Activated naive CD8-positive, alpha-beta T cell treated with anti-CD3 and anti-CD28 coated beads for 36 hours (primary cell): Measurements from ENCODE around the gene DSCAML1. TPM values are rescaled to one million over a fixed set of nuclear protein-coding genes. Genes with fewer than 3 reads are reported as not detected.
A peak's percentile ranks its signal among the peaks of the same experiment; 100 is the strongest.

Experiments
- DNase-seq: peaks from one replicate; pipeline ENCODE4 v3.0.0; 2021
- H3K27ac Mint-ChIP-seq: one replicate; pipeline ENCODE4 v1.8.0; 2022; ENCODE audit warnings: mild to moderate bottlenecking, moderate library complexity, mixed read lengths
- H3K27me3 Mint-ChIP-seq: one replicate; pipeline ENCODE4 v1.8.0; 2022; ENCODE audit warnings: mild to moderate bottlenecking, mixed read lengths
- H3K36me3 Mint-ChIP-seq: one replicate; pipeline ENCODE4 v1.8.0; 2021; ENCODE audit warnings: mild to moderate bottlenecking, mixed read lengths
- H3K4me1 Mint-ChIP-seq: one replicate; pipeline ENCODE4 v1.8.0; 2021; ENCODE audit warnings: mixed read lengths
- H3K4me3 Mint-ChIP-seq: one replicate; pipeline ENCODE4 v1.8.0; 2022; ENCODE audit warnings: mild to moderate bottlenecking, moderate library complexity, mixed read lengths
- H3K9me3 Mint-ChIP-seq: one replicate; pipeline ENCODE4 v1.8.0; 2022; ENCODE audit warnings: mixed read lengths
- total RNA-seq, 2 experiments: library from RNA; stranded (reverse); gene quantifications; one replicate each; pipeline ENCODE4 v1.2.3, GENCODE V29; 2021

DSCAML1 gene
- total RNA-seq, 2 experiments from 2014 or later, result 0.87 to 0.94 TPM

GRCh38 chr11:117603932-117604331, 193.1 kb downstream of the DSCAML1 start:
- DNase-seq, result no peak
- Mint-ChIP-seq H3K27me3 (peaks cover 5% of the 10 kb centered on the region), H3K9me3 (no peaks in the 10 kb centered on the region), H3K27ac (no peak overlapping the region), H3K4me1 (peaks cover 9% of the 10 kb centered on the region), H3K36me3 (no peaks in the 10 kb centered on the region), H3K4me3 (no peak overlapping the region)

- Mint-ChIP-seq H3K27me3 (peaks cover 7% of the 10 kb centered on the region), H3K4me1 (peaks cover 3% of the 10 kb centered on the region)
Observed at GRCh38 chr11:117601006-117601708, 195.9 kb downstream of the DSCAML1 start.

DNA sequence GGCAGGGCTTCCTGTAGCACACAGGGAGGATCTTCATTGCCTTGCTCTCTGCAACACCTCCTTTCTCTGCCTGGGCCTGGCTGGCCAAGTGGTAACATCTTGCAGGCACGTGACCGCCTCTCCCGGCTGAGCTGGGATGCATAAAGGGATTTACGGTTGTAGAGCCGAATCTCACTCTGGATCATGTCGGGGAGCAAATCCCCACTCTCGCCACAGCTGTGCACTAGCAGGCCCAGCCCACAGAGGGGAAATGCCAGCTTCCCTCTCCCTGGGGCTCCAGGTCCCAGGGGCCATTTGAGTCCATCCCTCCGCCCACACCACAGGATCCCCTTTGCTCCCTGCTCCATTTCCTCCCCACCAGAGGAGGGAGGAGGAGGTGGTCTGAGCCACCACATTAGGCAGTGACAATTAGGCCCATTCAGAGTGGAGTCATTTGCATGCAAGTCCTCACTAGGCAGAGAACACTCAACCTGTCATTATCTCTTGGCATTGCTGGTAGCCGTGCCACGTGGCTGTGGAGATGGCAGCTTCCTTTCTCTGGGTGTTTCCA, 196.7 kb downstream of the DSCAML1 start:
- Mint-ChIP-seq H3K9me3 (no peaks in the 10 kb centered on the region), H3K4me1 (no peaks in the 10 kb centered on the region), H3K27me3 (peaks cover 7% of the 10 kb centered on the region), H3K27ac (no peak overlapping the region), H3K4me3 (no peak overlapping the region), H3K36me3 (no peaks in the 10 kb centered on the region)
- DNase-seq, result no peak

More at GRCh38 chr11:117601006-117601708, 195.9 kb downstream of the DSCAML1 start:
- Mint-ChIP-seq H3K36me3 (no peaks in the 10 kb centered on the region), H3K4me3 (no peak overlapping the region), H3K9me3 (no peaks in the 10 kb centered on the region), H3K27ac (no peak overlapping the region)
- no peak for DNase-seq

- Mint-ChIP-seq H3K4me3 (no peak overlapping the region), H3K27me3 (peaks cover 7% of the 10 kb centered on the region), H3K4me1 (no peaks in the 10 kb centered on the region), H3K9me3 (no peaks in the 10 kb centered on the region), H3K27ac (no peak overlapping the region), H3K36me3 (no peaks in the 10 kb centered on the region)
- DNase-seq, result peak; percentile 38
Observed at GRCh38 chr11:117597071-117597470, 199.9 kb downstream of the DSCAML1 start.

DNA sequence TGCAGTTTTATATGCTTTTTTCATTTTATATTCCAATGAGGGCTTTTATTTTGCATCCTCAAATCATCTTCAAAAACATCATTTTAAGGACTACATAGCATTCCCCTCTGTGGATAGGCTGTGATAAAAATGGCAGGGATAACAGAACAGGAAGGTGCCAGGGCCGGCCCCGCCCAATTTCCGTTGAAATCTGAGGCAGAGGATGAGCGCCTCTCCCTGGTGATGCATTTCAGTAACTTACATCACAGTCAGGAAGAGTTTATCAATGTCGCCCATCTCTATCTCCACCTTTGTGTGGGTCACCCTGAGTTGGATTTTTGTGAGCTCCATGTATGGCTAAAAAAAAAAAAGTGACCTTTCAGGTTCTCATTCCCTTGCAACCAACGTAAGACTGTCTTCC, 201.6 kb downstream of the DSCAML1 start:
- no peaks in the 10 kb centered on the region for H3K4me1 Mint-ChIP-seq
- H3K4me3 Mint-ChIP-seq, result no peak overlapping the region
- no peak for DNase-seq
- peaks cover 7% of the 10 kb centered on the region for H3K27me3 Mint-ChIP-seq
- H3K36me3 Mint-ChIP-seq, result no peaks in the 10 kb centered on the region
- no peak overlapping the region for H3K27ac Mint-ChIP-seq
- no peaks in the 10 kb centered on the region for H3K9me3 Mint-ChIP-seq

DNA sequence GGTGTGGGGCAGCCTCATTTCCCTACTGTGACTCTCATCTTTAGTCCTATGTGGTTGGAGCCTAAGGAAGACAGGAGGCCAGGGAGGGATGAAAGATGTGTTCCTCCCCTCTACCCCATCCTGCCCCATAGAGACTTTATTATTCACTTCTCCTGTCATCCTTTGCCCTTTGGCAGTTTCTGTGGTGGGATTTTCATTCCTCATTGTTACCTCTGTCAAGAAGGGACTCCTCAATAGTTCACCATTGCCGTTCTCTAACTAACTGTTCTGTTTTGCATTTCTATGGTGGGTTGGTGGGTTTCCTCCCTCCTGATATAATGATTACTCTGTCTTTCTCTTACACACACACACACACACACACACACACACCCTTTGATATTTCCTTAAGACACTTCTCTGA, 202.3 kb downstream of the DSCAML1 start:
- DNase-seq, result no peak
- Mint-ChIP-seq H3K27me3 (peaks cover 7% of the 10 kb centered on the region), H3K4me3 (no peak overlapping the region), H3K9me3 (no peaks in the 10 kb centered on the region), H3K36me3 (no peaks in the 10 kb centered on the region), H3K27ac (no peak overlapping the region), H3K4me1 (no peaks in the 10 kb centered on the region)

GRCh38 chr11:117593065-117593464, 204.0 kb downstream of the DSCAML1 start:
- no peak for DNase-seq
- Mint-ChIP-seq H3K4me1 (no peaks in the 10 kb centered on the region), H3K4me3 (no peak overlapping the region), H3K36me3 (no peaks in the 10 kb centered on the region), H3K27ac (no peak overlapping the region), H3K9me3 (no peaks in the 10 kb centered on the region), H3K27me3 (peaks cover 3% of the 10 kb centered on the region)

GRCh38 chr11:117591316-117592039, 205.5 kb downstream of the DSCAML1 start:
- Mint-ChIP-seq H3K4me3 (no peak overlapping the region), H3K4me1 (no peaks in the 10 kb centered on the region), H3K27me3 (no peaks in the 10 kb centered on the region), H3K36me3 (no peaks in the 10 kb centered on the region), H3K27ac (no peak overlapping the region), H3K9me3 (no peaks in the 10 kb centered on the region)
- DNase-seq, result no peak

DNA sequence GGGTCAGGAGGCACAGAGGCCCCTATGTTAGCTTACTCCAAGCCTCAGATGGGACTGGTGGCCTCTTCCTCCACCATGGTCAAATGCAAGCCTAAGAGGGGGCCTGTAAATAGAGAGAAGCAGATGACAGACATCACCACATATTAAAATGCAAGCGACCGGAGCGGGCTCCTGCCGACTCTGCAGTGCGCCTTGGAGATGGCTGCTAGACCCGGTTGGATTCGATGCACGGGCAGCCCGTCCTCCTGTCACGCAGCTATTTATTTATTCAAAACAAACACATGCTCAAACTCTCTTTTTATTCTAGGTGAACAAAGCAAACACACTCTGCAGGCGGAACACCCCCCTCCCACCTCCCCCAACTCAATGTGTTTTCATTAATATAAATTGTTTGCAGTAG, 208.0 kb downstream of the DSCAML1 start:
- Mint-ChIP-seq H3K27me3 (no peaks in the 10 kb centered on the region), H3K4me1 (no peaks in the 10 kb centered on the region), H3K27ac (no peak overlapping the region), H3K9me3 (no peaks in the 10 kb centered on the region), H3K36me3 (no peaks in the 10 kb centered on the region), H3K4me3 (no peak overlapping the region)
- no peak for DNase-seq

- H3K4me3 Mint-ChIP-seq, result no peak overlapping the region
- H3K27ac Mint-ChIP-seq, result no peak overlapping the region
- no peaks in the 10 kb centered on the region for H3K9me3 Mint-ChIP-seq
- no peak for DNase-seq
- H3K4me1 Mint-ChIP-seq, result no peaks in the 10 kb centered on the region
- H3K36me3 Mint-ChIP-seq, result no peaks in the 10 kb centered on the region
- no peaks in the 10 kb centered on the region for H3K27me3 Mint-ChIP-seq
Observed at GRCh38 chr11:117588166-117588810, 208.7 kb downstream of the DSCAML1 start.

DNA sequence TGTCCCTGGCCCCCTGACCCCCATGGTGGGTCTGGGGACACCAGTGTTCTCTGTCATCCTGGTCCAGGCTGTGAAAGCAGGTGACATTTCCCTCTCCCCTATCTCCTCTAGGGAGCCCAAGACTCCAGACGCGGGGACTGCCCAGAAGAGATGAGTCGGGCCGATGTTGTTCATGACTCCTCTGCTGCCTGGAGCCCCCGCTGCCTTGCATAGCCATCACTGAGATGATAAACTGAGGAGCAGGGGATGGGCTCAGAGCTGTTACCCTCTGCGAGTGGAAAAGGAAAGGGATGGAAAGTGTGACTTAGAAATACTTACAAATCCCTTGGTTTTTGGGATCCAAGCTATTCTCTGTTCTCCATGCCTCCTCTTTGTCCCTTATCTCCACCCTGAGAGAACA, 209.6 kb downstream of the DSCAML1 start:
- H3K4me1 Mint-ChIP-seq, result no peaks in the 10 kb centered on the region
- no peak overlapping the region for H3K27ac Mint-ChIP-seq
- no peaks in the 10 kb centered on the region for H3K27me3 Mint-ChIP-seq
- no peak overlapping the region for H3K4me3 Mint-ChIP-seq
- DNase-seq, result no peak
- no peaks in the 10 kb centered on the region for H3K9me3 Mint-ChIP-seq
- H3K36me3 Mint-ChIP-seq, result no peaks in the 10 kb centered on the region

GRCh38 chr11:117586392-117586791, 210.6 kb downstream of the DSCAML1 start:
- Mint-ChIP-seq H3K36me3 (no peaks in the 10 kb centered on the region), H3K4me3 (no peak overlapping the region), H3K27ac (no peak overlapping the region), H3K9me3 (no peaks in the 10 kb centered on the region), H3K27me3 (no peaks in the 10 kb centered on the region), H3K4me1 (no peaks in the 10 kb centered on the region)
- DNase-seq, result no peak

GRCh38 chr11:117585631-117586030, 211.4 kb downstream of the DSCAML1 start:
- no peak for DNase-seq
- Mint-ChIP-seq H3K4me3 (no peak overlapping the region), H3K27ac (no peak overlapping the region), H3K4me1 (no peaks in the 10 kb centered on the region), H3K36me3 (no peaks in the 10 kb centered on the region), H3K9me3 (no peaks in the 10 kb centered on the region), H3K27me3 (no peaks in the 10 kb centered on the region)

DNA sequence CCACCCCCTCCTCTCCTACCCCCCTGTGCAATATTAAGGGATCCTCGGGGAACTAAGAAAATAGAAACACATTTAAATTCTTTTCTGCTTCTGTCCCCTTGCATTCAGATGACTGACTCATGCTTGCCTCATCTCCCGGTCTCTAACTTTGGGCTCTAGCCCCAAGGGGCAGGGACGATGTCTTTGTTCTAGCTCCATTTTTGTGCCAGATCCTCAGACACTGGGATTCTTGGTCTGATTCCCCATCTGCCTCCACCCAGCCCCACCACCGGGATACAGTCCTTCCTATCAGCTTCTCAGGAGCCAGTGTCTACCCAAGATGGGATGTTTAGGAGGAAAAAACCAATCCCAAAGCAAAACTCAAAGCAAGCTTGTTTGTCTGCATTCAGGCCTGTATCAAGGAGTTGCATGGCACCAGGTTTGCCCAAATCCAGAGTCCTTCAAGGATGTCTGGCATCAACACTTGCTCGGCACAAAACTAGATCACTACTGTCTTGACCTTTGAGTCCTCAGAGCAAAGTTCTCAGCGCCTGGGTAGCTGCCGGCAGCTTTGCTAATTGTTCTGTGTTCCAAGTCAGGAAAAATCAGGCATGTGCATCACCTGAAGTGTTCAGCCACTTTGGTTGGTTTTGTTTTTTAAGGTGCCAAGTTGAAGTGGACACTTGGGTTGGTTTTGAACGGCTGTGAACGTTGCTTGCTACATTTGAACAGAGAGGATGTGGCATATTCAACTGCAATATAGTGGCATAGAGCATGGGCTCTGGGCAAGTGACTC, 212.8 kb downstream of the DSCAML1 start:
- no peak overlapping the region for H3K4me3 Mint-ChIP-seq
- H3K27ac Mint-ChIP-seq, result no peak overlapping the region
- no peaks in the 10 kb centered on the region for H3K4me1 Mint-ChIP-seq
- no peaks in the 10 kb centered on the region for H3K9me3 Mint-ChIP-seq
- DNase-seq, result no peak
- H3K27me3 Mint-ChIP-seq, result no peaks in the 10 kb centered on the region
- no peaks in the 10 kb centered on the region for H3K36me3 Mint-ChIP-seq
